Mucosa of descending colon (tissue), 3 donors: ENCODE data around the gene RUNX1. TPM values are rescaled to one million over a fixed set of nuclear protein-coding genes. Genes with fewer than 3 reads are reported as not detected.

Experiments
- ATAC-seq: fragments of 200-7000 bp; cut with Tn5 transposase; one replicate; pipeline ENCODE4 v1.9.1; 2020; ENCODE audit warnings: mild to moderate bottlenecking, moderate library complexity
- DNase-seq, 3 donors: peaks; one replicate each; pipeline ENCODE4 v3.0.0-alpha.2; 2020
- H3K36me3 ChIP-seq: fragments of 200-600 bp; one replicate; pipeline ENCODE4 v1.8.0; 2021; ENCODE audit warnings: low read depth, mild to moderate bottlenecking
- H3K4me1 ChIP-seq: fragments of 200-600 bp; one replicate; pipeline ENCODE4 v1.8.0; 2021; ENCODE audit warnings: low read depth, mild to moderate bottlenecking
- H3K4me3 ChIP-seq: fragments of 200-600 bp; one replicate; pipeline ENCODE4 v1.8.0; 2021; ENCODE audit warnings: mild to moderate bottlenecking
- H3K9me3 ChIP-seq: fragments of 200-600 bp; one replicate; pipeline ENCODE4 v1.8.0; 2021; ENCODE audit warnings: mild to moderate bottlenecking
- CTCF ChIP-seq: fragments of 200-600 bp; IDR thresholded peaks from one replicate; pipeline ENCODE4 v1.8.0; 2022; ENCODE audit warnings: antibody characterized with exemption, mild to moderate bottlenecking
- intact Hi-C, 2 donors: fragments of 100-400 bp; cut with DNase I in 1 of 2; cut with micrococcal nuclease in 1 of 2; formaldehyde crosslinking; loops; one replicate each; pipeline versions ENCODE4 v1.11.0 to v1.11.1; 2022; cut with DNase I, micrococcal nuclease
- total RNA-seq, 3 donors: library from RNA; stranded (reverse); fragmentation: NEBNext Ultra II Directional in 2 of 3; extraction: Animal tissue kit (Norgen Biotek cat#: 25700) in 2 of 3; gene quantifications; one replicate each; pipeline versions ENCODE4 v1.2.1 to v1.2.4, GENCODE V29; 2021 to 2023
- donor health status: DM: no; HTN: no; CAD: no; lungs with moderate emphysema.
- donor health status: DM: no; HTN: no; CAD: no.
- donor health status: DM: no; HTN: yes; CAD: no.

Gene RUNX1
- total RNA-seq, 3 donors from 2014 or later, result 16.5 to 29.4 (median 24.0) TPM

GRCh38 chr21:34933609-34934335, 115.3 kb downstream of the RUNX1 start:
- no peak overlapping the region for H3K4me3 ChIP-seq
- no peaks in the 10 kb centered on the region for H3K36me3 ChIP-seq
- DNase-seq, result no peak
- H3K9me3 ChIP-seq, result no peaks in the 10 kb centered on the region
- no peak for TF ChIP-seq CTCF
- H3K4me1 ChIP-seq, result no peaks in the 10 kb centered on the region
- peak; percentile 90 for ATAC-seq
- intact Hi-C loops, result no loop called here

GRCh38 chr21:34932233-34932632, 116.9 kb downstream of the RUNX1 start:
- intact Hi-C loops, result no loop called here
- peaks cover 2% of the 10 kb centered on the region for H3K4me1 ChIP-seq
- H3K36me3 ChIP-seq, result no peaks in the 10 kb centered on the region
- no peak for TF ChIP-seq CTCF
- no peak for DNase-seq
- H3K4me3 ChIP-seq, result no peak overlapping the region
- ATAC-seq, result no peak
- no peaks in the 10 kb centered on the region for H3K9me3 ChIP-seq

GRCh38 chr21:34930971-34931370, 118.1 kb downstream of the RUNX1 start:
- no peak for DNase-seq
- Histone ChIP-seq H3K4me1 (peaks cover 9% of the 10 kb centered on the region), H3K4me3 (no peak overlapping the region), H3K36me3 (no peaks in the 10 kb centered on the region), H3K9me3 (no peaks in the 10 kb centered on the region)
- ATAC-seq, result no peak
- intact Hi-C loops, result no loop called here
- no peak for TF ChIP-seq CTCF

- no peak overlapping the region for H3K4me3 ChIP-seq
- intact Hi-C loops, result no loop called here
- no peaks in the 10 kb centered on the region for H3K9me3 ChIP-seq
- H3K36me3 ChIP-seq, result no peaks in the 10 kb centered on the region
- TF ChIP-seq CTCF, result no peak
- H3K4me1 ChIP-seq, result peaks cover 9% of the 10 kb centered on the region
- DNase-seq, result no peak
- ATAC-seq, result no peak
Observed at GRCh38 chr21:34928637-34929036, 120.5 kb downstream of the RUNX1 start.

- H3K4me1 ChIP-seq, result peaks cover 9% of the 10 kb centered on the region
- DNase-seq (no peak), ATAC-seq (no peak)
- H3K4me3 ChIP-seq, result no peak overlapping the region
- no peak for TF ChIP-seq CTCF
- H3K36me3 ChIP-seq, result no peaks in the 10 kb centered on the region
- intact Hi-C loops, result no loop called here
- H3K9me3 ChIP-seq, result no peaks in the 10 kb centered on the region
Observed at GRCh38 chr21:34927992-34928391, 121.1 kb downstream of the RUNX1 start.
